ENCODE data around the gene CR1L.

DNA sequence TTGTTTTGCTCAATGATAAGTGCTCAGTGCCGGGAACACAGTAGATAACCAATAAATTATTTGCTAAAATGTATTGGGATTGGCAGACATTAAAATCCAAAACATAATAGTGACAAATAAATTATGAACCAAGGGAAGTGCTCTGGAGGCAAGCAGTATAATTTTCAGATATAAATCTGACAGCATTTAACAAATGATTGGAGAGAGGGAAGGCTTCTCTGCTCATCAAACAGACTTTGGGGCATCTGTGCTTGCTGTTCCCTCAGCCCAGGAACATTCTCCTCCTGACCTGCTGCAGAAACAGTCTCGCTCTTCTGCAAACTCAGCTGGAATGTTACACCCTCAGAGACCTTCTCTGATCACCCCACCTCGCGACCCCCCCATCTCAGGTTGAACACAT lies 109.1 kb downstream of the CR1L start:
- TF ChIP-seq, protein P1, sequence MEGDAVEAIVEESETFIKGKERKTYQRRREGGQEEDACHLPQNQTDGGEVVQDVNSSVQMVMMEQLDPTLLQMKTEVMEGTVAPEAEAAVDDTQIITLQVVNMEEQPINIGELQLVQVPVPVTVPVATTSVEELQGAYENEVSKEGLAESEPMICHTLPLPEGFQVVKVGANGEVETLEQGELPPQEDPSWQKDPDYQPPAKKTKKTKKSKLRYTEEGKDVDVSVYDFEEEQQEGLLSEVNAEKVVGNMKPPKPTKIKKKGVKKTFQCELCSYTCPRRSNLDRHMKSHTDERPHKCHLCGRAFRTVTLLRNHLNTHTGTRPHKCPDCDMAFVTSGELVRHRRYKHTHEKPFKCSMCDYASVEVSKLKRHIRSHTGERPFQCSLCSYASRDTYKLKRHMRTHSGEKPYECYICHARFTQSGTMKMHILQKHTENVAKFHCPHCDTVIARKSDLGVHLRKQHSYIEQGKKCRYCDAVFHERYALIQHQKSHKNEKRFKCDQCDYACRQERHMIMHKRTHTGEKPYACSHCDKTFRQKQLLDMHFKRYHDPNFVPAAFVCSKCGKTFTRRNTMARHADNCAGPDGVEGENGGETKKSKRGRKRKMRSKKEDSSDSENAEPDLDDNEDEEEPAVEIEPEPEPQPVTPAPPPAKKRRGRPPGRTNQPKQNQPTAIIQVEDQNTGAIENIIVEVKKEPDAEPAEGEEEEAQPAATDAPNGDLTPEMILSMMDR (IDR thresholded peaks at IDR 0.05; ENCODE audit: low read length), result no peak
- TF ChIP-seq EZH2 (IDR thresholded peaks at IDR 0.05; ENCODE audit: borderline replicate concordance, low read length), result no peak
